Type B pancreatic cell (in vitro differentiated cells): ENCODE measurements around the gene TMC4. TPM values are rescaled to one million over a fixed set of nuclear protein-coding genes. Genes with fewer than 3 reads are reported as not detected.

Source experiments
- DNase-seq: peaks from one replicate; pipeline ENCODE4 v3.0.0; 2021; ENCODE audit warnings: mixed read lengths; ENCODE audit not compliant: unreplicated experiment; ENCODE audit errors: extremely low spot score
- H3K27ac Mint-ChIP-seq: 2 replicates; pipeline ENCODE4 v1.8.0; 2021; ENCODE audit warnings: mild to moderate bottlenecking, mixed read lengths
- H3K27me3 Mint-ChIP-seq: 2 replicates; pipeline ENCODE4 v1.8.0; 2021; ENCODE audit warnings: mixed read lengths
- H3K36me3 Mint-ChIP-seq: 2 replicates; pipeline ENCODE4 v1.8.0; 2021; ENCODE audit warnings: mixed read lengths
- H3K4me1 Mint-ChIP-seq: one replicate; pipeline ENCODE4 v1.8.0; 2021; ENCODE audit warnings: mixed read lengths; ENCODE audit not compliant: unreplicated experiment
- H3K4me3 Mint-ChIP-seq: 2 replicates; pipeline ENCODE4 v1.8.0; 2021; ENCODE audit warnings: mild to moderate bottlenecking, mixed read lengths
- H3K9me3 Mint-ChIP-seq: 2 replicates; pipeline ENCODE4 v1.8.0; 2021; ENCODE audit warnings: mixed read lengths
- CTCF ChIP-seq: fragments of 200-600 bp; sonication (generic); conservative IDR thresholded peaks from 2 replicates; pipeline ENCODE4 v1.5.0; 2021; ENCODE audit warnings: antibody characterized with exemption, mild to moderate bottlenecking
- total RNA-seq: library from RNA; stranded (reverse); gene quantifications from 2 replicates; pipeline ENCODE4 v1.2.1, GENCODE V29; 2021; ENCODE audit warnings: low replicate concordance

Gene TMC4
- total RNA-seq, 1 donor from 2014 or later: 24.2 TPM

GRCh38 chr19:54128796-54129616 lies 44.0 kb downstream of the TMC4 start:
- H3K4me3 Mint-ChIP-seq: no peak overlapping the region
- no peaks in the 10 kb centered on the region for H3K9me3 Mint-ChIP-seq
- DNase-seq: no peak
- no peaks in the 10 kb centered on the region for H3K27me3 Mint-ChIP-seq
- peaks cover 5% of the 10 kb centered on the region for H3K36me3 Mint-ChIP-seq
- H3K27ac Mint-ChIP-seq: no peak overlapping the region
- no peak for TF ChIP-seq CTCF
- no peaks in the 10 kb centered on the region for H3K4me1 Mint-ChIP-seq

- Mint-ChIP-seq H3K9me3 (no peaks in the 10 kb centered on the region), H3K36me3 (peaks cover 6% of the 10 kb centered on the region), H3K4me3 (no peak overlapping the region), H3K27ac (no peak overlapping the region), H3K4me1 (no peaks in the 10 kb centered on the region), H3K27me3 (no peaks in the 10 kb centered on the region)
- DNase-seq: no peak
- TF ChIP-seq CTCF: no peak
Observed at GRCh38 chr19:54128441-54128725, 44.6 kb downstream of the TMC4 start.

- H3K27ac Mint-ChIP-seq: no peak overlapping the region
- DNase-seq: no peak
- H3K9me3 Mint-ChIP-seq: no peaks in the 10 kb centered on the region
- H3K4me3 Mint-ChIP-seq: no peak overlapping the region
- TF ChIP-seq CTCF: no peak
- H3K4me1 Mint-ChIP-seq: no peaks in the 10 kb centered on the region
- H3K36me3 Mint-ChIP-seq: peaks cover 9% of the 10 kb centered on the region
- no peaks in the 10 kb centered on the region for H3K27me3 Mint-ChIP-seq
Observed at GRCh38 chr19:54127688-54128440, 45.1 kb downstream of the TMC4 start.

- Mint-ChIP-seq H3K4me3 (no peak overlapping the region), H3K9me3 (no peaks in the 10 kb centered on the region), H3K27ac (no peak overlapping the region), H3K4me1 (no peaks in the 10 kb centered on the region), H3K27me3 (no peaks in the 10 kb centered on the region), H3K36me3 (peaks cover 9% of the 10 kb centered on the region)
- DNase-seq: no peak
- TF ChIP-seq CTCF: no peak
Observed at GRCh38 chr19:54125713-54126112, 47.2 kb downstream of the TMC4 start.

GRCh38 chr19:54124393-54124792 lies 48.6 kb downstream of the TMC4 start:
- H3K27ac Mint-ChIP-seq: no peak overlapping the region
- H3K27me3 Mint-ChIP-seq: no peaks in the 10 kb centered on the region
- no peak overlapping the region for H3K4me3 Mint-ChIP-seq
- no peak for DNase-seq
- no peaks in the 10 kb centered on the region for H3K9me3 Mint-ChIP-seq
- no peaks in the 10 kb centered on the region for H3K4me1 Mint-ChIP-seq
- H3K36me3 Mint-ChIP-seq: peaks cover 9% of the 10 kb centered on the region
- TF ChIP-seq CTCF: no peak
